GM19468 (cell line): ENCODE measurements around the gene PPM1K.
"Not testable (repeated sequence)": the region's sequence is repeated elsewhere in the genome, so short reads cannot be mapped to it uniquely, and the experiment has no call there.

Experiments
- ATAC-seq: cut with Tn5 transposase; IDR thresholded peaks from one replicate; pipeline ENCODE4 v1.9.1; 2021; ENCODE audit warnings: mild to moderate bottlenecking, moderate library complexity, moderate number of reproducible peaks; ENCODE audit not compliant: unreplicated experiment; ENCODE audit errors: extremely low read depth

Gene PPM1K

GRCh38 chr4:88284439-88285234 is at the start of gene PPM1K:
Gene PPM1K (minus strand): TSS chr4:88284561. CDS start chr4:88278583, 5,978 bp downstream.
- ATAC-seq = peak; percentile 94

GRCh38 chr4:88333741-88334405 is 49.5 kb upstream of the PPM1K start:
- ATAC-seq = no peak

- ATAC-seq = no peak
Observed at GRCh38 chr4:88327665-88328064, 43.3 kb upstream of the PPM1K start.

GRCh38 chr4:88320780-88321373 is 36.5 kb upstream of the PPM1K start:
- ATAC-seq = peak; percentile 98

GRCh38 chr4:88320224-88320779 is 35.9 kb upstream of the PPM1K start:
- ATAC-seq = peak; percentile 33

GRCh38 chr4:88318751-88319350 is 34.5 kb upstream of the PPM1K start:
- ATAC-seq = no peak

- no peak for ATAC-seq
Observed at GRCh38 chr4:88315460-88316017, 31.2 kb upstream of the PPM1K start.

GRCh38 chr4:88313088-88313624 is 28.8 kb upstream of the PPM1K start:
- ATAC-seq = not testable (repeated sequence)

- no peak for ATAC-seq
Observed at GRCh38 chr4:88308587-88308986, 24.2 kb upstream of the PPM1K start.

- no peak for ATAC-seq
Observed at GRCh38 chr4:88297725-88298454, 13.5 kb upstream of the PPM1K start.

GRCh38 chr4:88297212-88297516 is 12.8 kb upstream of the PPM1K start:
- no peak for ATAC-seq

- ATAC-seq = no peak
Observed at GRCh38 chr4:88296413-88297211, 12.3 kb upstream of the PPM1K start.

GRCh38 chr4:88295656-88296055 is 11.3 kb upstream of the PPM1K start:
- ATAC-seq = no peak

GRCh38 chr4:88291003-88291402 is 6.6 kb upstream of the PPM1K start:
- ATAC-seq = no peak

GRCh38 chr4:88286897-88287296 is 2.5 kb upstream of the PPM1K start:
- no peak for ATAC-seq

- no peak for ATAC-seq
Observed at GRCh38 chr4:88285235-88285653, 883 bp upstream of the PPM1K start.

GRCh38 chr4:88283661-88284438 is 511 bp downstream of the PPM1K start:
- ATAC-seq = no peak

GRCh38 chr4:88280228-88280795 is 4.0 kb downstream of the PPM1K start:
- ATAC-seq = no peak
